Endothelial cell (in vitro differentiated cells): ENCODE results near the gene CIDEB. TPM values are rescaled to one million over a fixed set of nuclear protein-coding genes. Genes with fewer than 3 reads are reported as not detected.

ENCODE experiments used
- DNase-seq: peaks from one replicate; pipeline ENCODE4 v3.0.0; 2021; ENCODE audit warnings: low spot score
- H3K27ac Mint-ChIP-seq: one replicate; pipeline ENCODE4 v1.8.0; 2021; ENCODE audit warnings: mixed read lengths, inconsistent platforms; ENCODE audit not compliant: unreplicated experiment
- H3K27me3 Mint-ChIP-seq: one replicate; pipeline ENCODE4 v1.8.0; 2021; ENCODE audit warnings: mild to moderate bottlenecking, moderate library complexity, mixed read lengths, inconsistent platforms; ENCODE audit not compliant: unreplicated experiment
- H3K36me3 Mint-ChIP-seq: one replicate; pipeline ENCODE4 v1.8.0; 2021; ENCODE audit warnings: mild to moderate bottlenecking, low read depth, mixed read lengths, inconsistent platforms; ENCODE audit not compliant: unreplicated experiment
- H3K4me1 Mint-ChIP-seq: one replicate; pipeline ENCODE4 v1.8.0; 2021; ENCODE audit warnings: mild to moderate bottlenecking, mixed read lengths, inconsistent platforms; ENCODE audit not compliant: unreplicated experiment
- H3K4me3 Mint-ChIP-seq: one replicate; pipeline ENCODE4 v1.8.0; 2021; ENCODE audit warnings: mild to moderate bottlenecking, mixed read lengths, inconsistent platforms; ENCODE audit not compliant: unreplicated experiment
- H3K9me3 Mint-ChIP-seq: one replicate; pipeline ENCODE4 v1.8.0; 2021; ENCODE audit warnings: mixed read lengths, inconsistent platforms; ENCODE audit not compliant: unreplicated experiment
- total RNA-seq: library from RNA; stranded (reverse); fragmentation: NEBNext Ultra II Directional; extraction: Animal tissue kit (Norgen Biotek cat#: 25700); gene quantifications from one replicate; pipeline ENCODE4 v1.2.1, GENCODE V29; 2021; ENCODE audit not compliant: unreplicated experiment
- TF ChIP-seq, protein P1 (sequence below): fragments of 200-600 bp; sonication (generic); IDR thresholded peaks from one replicate; pipeline ENCODE4 v1.5.0; 2021; ENCODE audit warnings: antibody characterized with exemption; ENCODE audit not compliant: unreplicated experiment

The CIDEB gene
- total RNA-seq, 1 donor from 2014 or later, result 0.82 TPM

DNA sequence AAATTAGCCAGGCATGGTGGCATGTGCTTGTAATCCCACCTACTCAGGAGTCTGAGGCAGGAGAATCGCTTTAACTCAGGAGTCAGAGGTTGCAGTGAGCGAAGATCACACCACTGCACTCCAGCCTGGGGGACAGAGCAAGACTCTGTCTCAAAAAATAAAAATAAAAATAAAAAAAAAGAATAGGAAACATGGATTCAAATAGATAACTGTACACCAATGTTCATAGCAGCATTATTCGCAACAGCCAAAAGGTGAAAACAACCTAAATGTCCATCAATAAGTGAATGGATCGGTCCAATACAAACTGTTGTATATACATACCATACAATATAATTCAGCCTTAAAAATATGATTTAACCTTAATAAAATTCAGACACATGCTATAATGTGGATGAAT, 35.1 kb upstream of the CIDEB start:
- peaks cover 16% of the 10 kb centered on the region for H3K27me3 Mint-ChIP-seq
- no peaks in the 10 kb centered on the region for H3K36me3 Mint-ChIP-seq
- H3K9me3 Mint-ChIP-seq, result no peaks in the 10 kb centered on the region
- no peak overlapping the region for H3K4me3 Mint-ChIP-seq
- H3K4me1 Mint-ChIP-seq, result peaks cover 19% of the 10 kb centered on the region
- H3K27ac Mint-ChIP-seq, result no peak overlapping the region
- no peak for DNase-seq
- TF ChIP-seq, protein P1, sequence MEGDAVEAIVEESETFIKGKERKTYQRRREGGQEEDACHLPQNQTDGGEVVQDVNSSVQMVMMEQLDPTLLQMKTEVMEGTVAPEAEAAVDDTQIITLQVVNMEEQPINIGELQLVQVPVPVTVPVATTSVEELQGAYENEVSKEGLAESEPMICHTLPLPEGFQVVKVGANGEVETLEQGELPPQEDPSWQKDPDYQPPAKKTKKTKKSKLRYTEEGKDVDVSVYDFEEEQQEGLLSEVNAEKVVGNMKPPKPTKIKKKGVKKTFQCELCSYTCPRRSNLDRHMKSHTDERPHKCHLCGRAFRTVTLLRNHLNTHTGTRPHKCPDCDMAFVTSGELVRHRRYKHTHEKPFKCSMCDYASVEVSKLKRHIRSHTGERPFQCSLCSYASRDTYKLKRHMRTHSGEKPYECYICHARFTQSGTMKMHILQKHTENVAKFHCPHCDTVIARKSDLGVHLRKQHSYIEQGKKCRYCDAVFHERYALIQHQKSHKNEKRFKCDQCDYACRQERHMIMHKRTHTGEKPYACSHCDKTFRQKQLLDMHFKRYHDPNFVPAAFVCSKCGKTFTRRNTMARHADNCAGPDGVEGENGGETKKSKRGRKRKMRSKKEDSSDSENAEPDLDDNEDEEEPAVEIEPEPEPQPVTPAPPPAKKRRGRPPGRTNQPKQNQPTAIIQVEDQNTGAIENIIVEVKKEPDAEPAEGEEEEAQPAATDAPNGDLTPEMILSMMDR, result no peak

- peaks cover 28% of the 10 kb centered on the region for H3K27me3 Mint-ChIP-seq
- no peak overlapping the region for H3K27ac Mint-ChIP-seq
- H3K4me3 Mint-ChIP-seq, result no peak overlapping the region
- DNase-seq, result no peak
- TF ChIP-seq, protein P1, result no peak
- H3K36me3 Mint-ChIP-seq, result no peaks in the 10 kb centered on the region
- H3K9me3 Mint-ChIP-seq, result no peaks in the 10 kb centered on the region
- H3K4me1 Mint-ChIP-seq, result peaks cover 20% of the 10 kb centered on the region
Observed at GRCh38 chr14:24340606-24341005, 32.8 kb upstream of the CIDEB start.

- H3K36me3 Mint-ChIP-seq, result no peaks in the 10 kb centered on the region
- H3K27me3 Mint-ChIP-seq, result peaks cover 35% of the 10 kb centered on the region
- H3K4me3 Mint-ChIP-seq, result peak within 1 kb of the TSS; percentile 56
- no peaks in the 10 kb centered on the region for H3K9me3 Mint-ChIP-seq
- H3K4me1 Mint-ChIP-seq, result peaks cover 27% of the 10 kb centered on the region
- no peak for DNase-seq
- no peak within 1 kb of the TSS for H3K27ac Mint-ChIP-seq
- TF ChIP-seq, protein P1, result no peak
Observed at GRCh38 chr14:24339284-24340151, 31.7 kb upstream of the CIDEB start, which contains the start of gene RIPK3. Gene RIPK3 (minus strand): TSS chr14:24339991. CDS start chr14:24339826, 165 bp downstream.

- Mint-ChIP-seq H3K4me3 (no peak overlapping the region), H3K36me3 (peaks cover 3% of the 10 kb centered on the region), H3K27me3 (peaks cover 35% of the 10 kb centered on the region), H3K4me1 (peaks cover 27% of the 10 kb centered on the region), H3K9me3 (no peaks in the 10 kb centered on the region), H3K27ac (no peak overlapping the region)
- DNase-seq, result no peak
- TF ChIP-seq, protein P1, result no peak
Observed at GRCh38 chr14:24338843-24339242, 31.1 kb upstream of the CIDEB start.

DNA sequence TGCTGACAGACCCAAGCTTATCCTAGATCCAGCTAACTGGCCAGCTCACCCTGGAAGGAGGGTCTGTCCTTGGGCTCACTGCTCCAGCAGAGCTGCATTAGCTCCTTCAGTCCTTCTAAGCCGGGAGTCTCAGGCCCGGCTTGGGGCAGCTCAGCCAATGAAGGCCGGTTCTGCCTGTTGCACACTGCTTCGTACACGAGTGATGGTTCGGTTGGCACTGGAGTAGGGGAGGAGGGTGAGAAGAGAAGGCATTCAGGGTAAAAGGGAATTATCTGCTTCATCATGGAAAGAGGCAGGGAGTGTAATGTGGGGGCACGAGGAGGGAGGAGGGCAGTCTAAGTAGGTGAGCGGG, 30.0 kb upstream of the CIDEB start:
- Mint-ChIP-seq H3K27me3 (peaks cover 37% of the 10 kb centered on the region), H3K9me3 (no peaks in the 10 kb centered on the region), H3K4me1 (peaks cover 27% of the 10 kb centered on the region), H3K36me3 (peaks cover 3% of the 10 kb centered on the region), H3K27ac (no peak overlapping the region), H3K4me3 (no peak overlapping the region)
- DNase-seq, result no peak
- TF ChIP-seq, protein P1, result no peak
